NOMO-1 treated with DMSO at 0.1 percent for 48 hours (cell line): ENCODE measurements around the gene SMIM7.

ENCODE experiments used
- DNase-seq: peaks from one replicate; lab custom pipeline; 2025; ENCODE audit not compliant: unreplicated experiment; lab: John Stamatoyannopoulos, UW

Gene SMIM7

DNA sequence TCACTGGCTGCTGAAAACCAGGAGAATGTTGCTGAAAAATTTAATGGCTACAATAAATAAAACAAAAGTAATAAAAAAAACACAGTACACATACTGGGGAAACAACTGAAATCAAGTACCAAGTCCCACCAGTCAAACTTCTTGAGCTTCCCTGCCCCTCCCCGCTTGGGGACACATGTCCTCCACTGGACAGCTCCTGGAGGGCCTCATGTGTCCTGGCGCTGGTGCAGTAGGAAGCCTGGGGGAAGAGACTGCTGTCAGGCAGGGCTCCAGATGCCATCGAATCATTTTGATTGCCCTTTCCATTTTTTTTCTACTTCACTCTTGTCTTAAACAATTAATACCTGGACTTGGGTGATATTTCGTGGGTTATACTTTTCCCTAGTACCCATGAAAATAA is 61.1 kb downstream of the SMIM7 start:
- no peak for DNase-seq

- no peak for DNase-seq
Observed at GRCh38 chr19:16596399-16596798, 63.5 kb downstream of the SMIM7 start.
